HG03571 (cell line): Measurements from ENCODE around the gene MTCH1.
"Not testable (repeated sequence)": the region's sequence is repeated elsewhere in the genome, so short reads cannot be mapped to it uniquely, and the experiment has no call there.

Experiments
- ATAC-seq: cut with Tn5 transposase; IDR thresholded peaks from one replicate; pipeline ENCODE4 v1.9.1; 2021; ENCODE audit not compliant: unreplicated experiment

The MTCH1 gene

GRCh38 chr6:36997811-36998722, 12.1 kb upstream of the MTCH1 start:
- no peak for ATAC-seq

- ATAC-seq, result not testable (repeated sequence)
These were observed 4.4 kb upstream of the MTCH1 start for GRCh38 chr6:36990401-36990800.

- no peak for ATAC-seq
These were observed 3.3 kb upstream of the MTCH1 start for GRCh38 chr6:36989264-36989663.

GRCh38 chr6:36986704-36987047, 680 bp upstream of the MTCH1 start:
- no peak for ATAC-seq

- no peak for ATAC-seq
These were observed 584 bp downstream of the MTCH1 start for GRCh38 chr6:36985417-36985807.

- no peak for ATAC-seq
These were observed 1.2 kb downstream of the MTCH1 start for GRCh38 chr6:36984581-36985416.

GRCh38 chr6:36983538-36983937, 2.5 kb downstream of the MTCH1 start:
- ATAC-seq, result no peak

GRCh38 chr6:36980876-36981619, 4.9 kb downstream of the MTCH1 start:
- ATAC-seq, result no peak

GRCh38 chr6:36980129-36980528, 5.9 kb downstream of the MTCH1 start:
- ATAC-seq, result no peak

- ATAC-seq, result no peak
These were observed 6.7 kb downstream of the MTCH1 start for GRCh38 chr6:36979347-36979742.

- no peak for ATAC-seq
These were observed 7.3 kb downstream of the MTCH1 start for GRCh38 chr6:36978421-36979346.

GRCh38 chr6:36977470-36977941, 8.5 kb downstream of the MTCH1 start:
- ATAC-seq, result no peak

- no peak for ATAC-seq
These were observed 9.1 kb downstream of the MTCH1 start for GRCh38 chr6:36976931-36977330.

- no peak for ATAC-seq
These were observed 9.5 kb downstream of the MTCH1 start for GRCh38 chr6:36976509-36976908.

- no peak for ATAC-seq
These were observed 10.1 kb downstream of the MTCH1 start for GRCh38 chr6:36976007-36976264.

- no peak for ATAC-seq
These were observed 10.6 kb downstream of the MTCH1 start for GRCh38 chr6:36975231-36976006.

- no peak for ATAC-seq
These were observed 12.3 kb downstream of the MTCH1 start for GRCh38 chr6:36973647-36974046.

- ATAC-seq, result no peak
These were observed 12.8 kb downstream of the MTCH1 start for GRCh38 chr6:36973190-36973589.

- ATAC-seq, result no peak
These were observed 13.9 kb downstream of the MTCH1 start for GRCh38 chr6:36971921-36972673.
